Endothelial cell of umbilical vein (primary cell): Measurements from ENCODE around the gene TPTE2. TPM values are rescaled to one million over a fixed set of nuclear protein-coding genes. Genes with fewer than 3 reads are reported as not detected.

ENCODE experiments used
- BruUV-seq: library from RNA; stranded (reverse); fragments of 400-500 nt; replicated peaks from 2 replicates; lab custom pipeline; 2021; lab: Mats Ljungman, UMichigan
- CTCF ChIA-PET: fragments of 300-600, 350-600 bp; sonication (Branson Sonifier 250); formaldehyde crosslinking; loops from one replicate; lab custom pipeline; 2021; ENCODE audit warnings: antibody characterized with exemption, inconsistent platforms; lab: Charles Lee
- POLR2A ChIA-PET: fragments of 300-600, 350-600 bp; sonication (Branson Sonifier 250); formaldehyde crosslinking; loops from one replicate; lab custom pipeline; 2021; ENCODE audit warnings: antibody characterized with exemption, inconsistent platforms; lab: Charles Lee
- DNase-seq: peaks from one replicate; pipeline ENCODE4 v3.0.0-alpha.2; 2011; ENCODE audit warnings: low read depth, low spot score
- FAIRE-seq: peaks from 2 replicates; lab custom pipeline; 2011; peaks lifted over from hg19 to GRCh38; lab: Jason Lieb, UNC
- H2AFZ ChIP-seq: 2 replicates; pipeline ENCODE4 v1.6.0; 2012; ENCODE audit warnings: low read depth, low read length, control low read depth, inconsistent platforms
- H3K27ac ChIP-seq: 2 replicates; pipeline ENCODE4 v1.5.1; 2011; ENCODE audit warnings: low read depth, mild to moderate bottlenecking, control low read depth, low read length, moderate library complexity; ENCODE audit not compliant: insufficient read depth
- H3K27me3 ChIP-seq, 2 experiments: 2 replicates each; pipeline versions ENCODE4 v1.6.0 to v1.6.1; 2011; ENCODE audit warnings: low read length in 2 of 2, mixed read lengths in 1 of 2; ENCODE audit not compliant: control insufficient read depth in 2 of 2, insufficient read depth in 2 of 2
- H3K36me3 ChIP-seq, 2 experiments: 2 replicates in 1 of 2; 3 replicates in 1 of 2; pipeline ENCODE4 v1.5.1; 2011; ENCODE audit warnings: low read length in 2 of 2, mild to moderate bottlenecking in 1 of 2, moderate library complexity in 1 of 2; ENCODE audit not compliant: control insufficient read depth in 2 of 2, insufficient read depth in 2 of 2; ENCODE audit errors: extremely low read depth in 1 of 2
- H3K4me1 ChIP-seq: 3 replicates; pipeline ENCODE4 v1.5.1; 2011; ENCODE audit warnings: mild to moderate bottlenecking, low read length; ENCODE audit not compliant: control insufficient read depth, insufficient read depth; ENCODE audit errors: extremely low read depth
- H3K4me2 ChIP-seq: 2 replicates; pipeline ENCODE4 v1.6.1; 2011; ENCODE audit warnings: low read length, control low read depth, mixed read lengths; ENCODE audit not compliant: insufficient read depth
- H3K4me3 ChIP-seq, 3 experiments: fragments of 200-600 bp in 1 of 3; sonication (generic), shearing (Covaris generic) in 1 of 3; replicated peaks in 1 of 3; 2 replicates each; pipeline ENCODE4 v1.5.1; 2011 to 2016; ENCODE audit warnings: control low read depth in 3 of 3, low read length in 3 of 3, mild to moderate bottlenecking in 2 of 3, inconsistent platforms in 1 of 3, low read depth in 1 of 3, moderate library complexity in 1 of 3; ENCODE audit not compliant: insufficient read depth in 1 of 3
- H3K79me2 ChIP-seq: 2 replicates; pipeline ENCODE4 v1.6.0; 2012; ENCODE audit warnings: low read length, inconsistent platforms; ENCODE audit not compliant: control insufficient read depth, insufficient read depth
- H3K9ac ChIP-seq: replicated peaks from 2 replicates; pipeline ENCODE3; 2011; ENCODE audit warnings: low read length, control low read depth; ENCODE audit not compliant: insufficient read depth; ENCODE audit errors: extremely low read depth
- H3K9me1 ChIP-seq: replicated peaks from 3 replicates; pipeline ENCODE4 v1.6.0; 2011; ENCODE audit warnings: mild to moderate bottlenecking, low read length; ENCODE audit not compliant: control insufficient read depth, insufficient read depth; ENCODE audit errors: extremely low read depth
- H3K9me3 ChIP-seq: replicated peaks from 2 replicates; pipeline ENCODE4 v1.5.1; 2012; ENCODE audit warnings: low read length, inconsistent platforms; ENCODE audit not compliant: control insufficient read depth, insufficient read depth
- H4K20me1 ChIP-seq: replicated peaks from 2 replicates; pipeline ENCODE3; 2011; ENCODE audit warnings: mild to moderate bottlenecking, low read length; ENCODE audit not compliant: control insufficient read depth, insufficient read depth; ENCODE audit errors: extremely low read depth
- FOS ChIP-seq: IDR thresholded peaks from 2 replicates; pipeline ENCODE4 v1.6.1; 2011; ENCODE audit warnings: mild to moderate bottlenecking, low read length, moderate library complexity, borderline replicate concordance; ENCODE audit not compliant: insufficient read depth
- MAX ChIP-seq: IDR thresholded peaks from 2 replicates; pipeline ENCODE4 v1.6.1; 2011; ENCODE audit not compliant: insufficient read depth, insufficient read length
- POLR2A ChIP-seq: IDR thresholded peaks from 2 replicates; pipeline ENCODE4 v1.6.1; 2012; ENCODE audit warnings: low read depth, mild to moderate bottlenecking, control low read depth, low read length
- dilution Hi-C: fragments of 300-500 bp; cut with MboI; formaldehyde crosslinking; loops from one replicate; pipeline ENCODE4 v1.15.0; 2019; ENCODE audit warnings: low sequenced_read_pairs; ENCODE audit not compliant: extremely low pct_ligation_motif_present
- intact Hi-C: fragments of 100-400 bp; cut with micrococcal nuclease; formaldehyde crosslinking; loops from one replicate; pipeline ENCODE4 v1.10.0; 2022
- polyA plus RNA-seq, 4 experiments: library from polyadenylated mRNA; depleted of rRNA in 3 of 4; stranded (reverse) in 3 of 4; unstranded in 1 of 4; fragments of >200 nt; gene quantifications; 2 replicates each; pipeline versions ENCODE4 v1.2.1 to v1.2.3, GENCODE V29; 2011 to 2012; ENCODE audit warnings: missing spikeins in 1 of 4
- total RNA-seq: library from RNA; stranded (reverse); gene quantifications from 2 replicates; pipeline ENCODE4 v1.2.3, GENCODE V29; 2021
- TF ChIP-seq, protein P1 (sequence below), 2 donors: IDR thresholded peaks; 1 replicate in 1 of 2; 2 replicates in 1 of 2; pipeline ENCODE4 v1.5.1; 2011; ENCODE audit warnings: low read length in 2 of 2, mild to moderate bottlenecking in 2 of 2, moderate library complexity in 2 of 2, control low read depth in 1 of 2, inconsistent platforms in 1 of 2, low read depth in 1 of 2; ENCODE audit not compliant: insufficient read depth in 1 of 2; ENCODE audit errors: extremely low read depth in 1 of 2

The TPTE2 gene
- total and polyA plus RNA-seq, 2 donors (not counting 3 experiments of a cell fraction or from before 2014, with no cell fraction given), result not detected

DNA sequence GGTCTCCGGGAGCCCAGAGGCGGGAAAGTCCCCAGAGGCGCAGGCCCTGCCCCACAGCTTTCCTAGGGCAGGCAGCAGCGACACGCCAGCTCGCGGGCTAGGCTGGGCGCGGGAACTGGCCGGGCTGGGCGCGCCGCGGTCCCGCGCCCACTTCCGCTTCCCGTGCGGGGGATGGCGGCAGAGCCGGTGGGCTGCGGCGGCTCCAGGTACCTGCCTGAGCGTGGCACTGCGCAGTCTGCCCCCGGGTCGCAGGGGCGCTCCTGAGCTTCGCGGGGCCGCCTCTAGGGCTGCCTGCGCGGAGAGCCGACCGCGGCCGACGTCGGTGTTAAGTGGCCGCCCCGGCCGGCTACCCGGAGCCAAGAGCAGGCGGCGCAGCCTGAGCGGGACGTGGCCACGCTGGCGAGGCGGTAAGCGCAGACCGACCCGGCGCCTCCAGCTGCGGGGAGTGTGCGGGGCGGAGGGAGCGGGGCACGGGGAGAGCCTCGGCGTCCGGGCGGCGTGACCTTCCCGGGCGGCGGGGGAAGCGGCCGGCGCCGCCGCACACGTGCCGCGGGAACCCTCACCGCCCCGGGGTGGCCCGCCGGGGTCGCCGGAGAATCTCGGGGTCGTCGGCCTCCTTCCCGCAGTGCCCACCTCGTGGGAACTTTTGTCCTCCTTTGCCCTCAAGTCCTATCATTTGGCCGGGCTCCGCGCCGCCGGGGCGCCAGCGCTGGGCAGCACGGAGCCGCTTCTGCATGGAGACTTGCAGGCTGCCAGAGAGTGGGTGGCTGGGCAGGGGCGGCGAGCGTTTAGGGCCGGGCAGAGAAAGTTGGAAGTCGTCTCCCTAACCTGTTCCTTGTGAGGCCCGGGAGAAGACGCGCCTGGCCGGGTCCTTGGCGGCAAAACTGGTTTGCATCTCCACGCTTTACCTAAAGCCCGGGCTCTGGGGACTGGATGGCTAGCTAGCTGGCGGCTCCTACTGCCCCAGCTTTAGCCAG, 40.7 kb upstream of the TPTE2 start:
- no peak for FAIRE-seq
- Histone ChIP-seq H3K27ac (peak overlapping the region; percentile 29), H3K4me3 (peak overlapping the region; percentile 46 to 68 (median 63)), H3K4me2 (peak overlapping the region; percentile 85), H3K36me3 (no peaks in the 10 kb centered on the region), H3K79me2 (peaks cover 2% of the 10 kb centered on the region), H3K4me1 (peaks cover 10% of the 10 kb centered on the region), H4K20me1 (no peaks in the 10 kb centered on the region), H3K9me3 (no peaks in the 10 kb centered on the region), H2AFZ (peak overlapping the region; percentile 96), H3K9me1 (no peaks in the 10 kb centered on the region), H3K27me3 (no peaks in the 10 kb centered on the region), H3K9ac (peak overlapping the region; percentile 47)
- peak; percentile 52 for DNase-seq
- no TSS peak for BruUV-seq
- intact Hi-C loops, result loop anchor here (1.0 kb wide), 1 partner anchor 32 kb away; no protein-coding TSS in a partner anchor
- ChIA-PET CTCF (interaction anchor here (0.8 to 2.3 kb wide), 6 partner anchors 9 to 216 kb away, joined by 3 to 11 read pairs (median 6); no protein-coding TSS in a partner anchor), POLR2A (no interaction called here)
- dilution Hi-C loops, result no loop called here
- TF ChIP-seq, protein P1, sequence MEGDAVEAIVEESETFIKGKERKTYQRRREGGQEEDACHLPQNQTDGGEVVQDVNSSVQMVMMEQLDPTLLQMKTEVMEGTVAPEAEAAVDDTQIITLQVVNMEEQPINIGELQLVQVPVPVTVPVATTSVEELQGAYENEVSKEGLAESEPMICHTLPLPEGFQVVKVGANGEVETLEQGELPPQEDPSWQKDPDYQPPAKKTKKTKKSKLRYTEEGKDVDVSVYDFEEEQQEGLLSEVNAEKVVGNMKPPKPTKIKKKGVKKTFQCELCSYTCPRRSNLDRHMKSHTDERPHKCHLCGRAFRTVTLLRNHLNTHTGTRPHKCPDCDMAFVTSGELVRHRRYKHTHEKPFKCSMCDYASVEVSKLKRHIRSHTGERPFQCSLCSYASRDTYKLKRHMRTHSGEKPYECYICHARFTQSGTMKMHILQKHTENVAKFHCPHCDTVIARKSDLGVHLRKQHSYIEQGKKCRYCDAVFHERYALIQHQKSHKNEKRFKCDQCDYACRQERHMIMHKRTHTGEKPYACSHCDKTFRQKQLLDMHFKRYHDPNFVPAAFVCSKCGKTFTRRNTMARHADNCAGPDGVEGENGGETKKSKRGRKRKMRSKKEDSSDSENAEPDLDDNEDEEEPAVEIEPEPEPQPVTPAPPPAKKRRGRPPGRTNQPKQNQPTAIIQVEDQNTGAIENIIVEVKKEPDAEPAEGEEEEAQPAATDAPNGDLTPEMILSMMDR (IDR thresholded peaks at IDR 0.05; ENCODE audit: extremely low read depth in 1 of 2, insufficient read depth in 1 of 2, low read depth in 1 of 2, low read length in 2 of 2), result peak in 1 of 2 donors; percentile 39
- TF ChIP-seq POLR2A, result no peak

DNA sequence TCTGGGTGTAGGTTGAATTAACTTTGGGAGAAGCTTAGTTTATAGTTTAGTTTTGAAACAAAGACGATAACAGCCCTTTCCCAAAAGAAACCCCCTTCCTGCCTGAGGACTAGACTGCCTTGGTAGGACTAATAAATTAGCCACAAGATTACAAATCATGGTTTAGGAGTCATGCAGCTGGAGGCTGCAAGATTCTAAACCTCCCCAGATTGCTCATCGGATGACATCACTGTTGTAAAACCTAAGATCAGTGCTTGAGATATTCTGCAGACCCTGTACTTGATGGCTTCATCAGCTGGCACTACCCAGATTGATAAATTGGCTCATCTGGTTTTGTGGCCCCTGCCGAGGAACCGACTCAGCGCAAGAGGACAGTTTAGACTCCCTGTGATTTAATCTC, 36.2 kb upstream of the TPTE2 start:
- H3K36me3 ChIP-seq, result no peaks in the 10 kb centered on the region
- no peak overlapping the region for H3K27ac ChIP-seq
- DNase-seq (no peak), FAIRE-seq (no peak)
- H3K9me3 ChIP-seq, result no peaks in the 10 kb centered on the region
- TF ChIP-seq FOS, result no peak
- no peak for TF ChIP-seq MAX
- TF ChIP-seq, protein P1 (IDR thresholded peaks at IDR 0.05; ENCODE audit: extremely low read depth in 1 of 2, insufficient read depth in 1 of 2, low read depth in 1 of 2, low read length in 2 of 2), result no peak
- H3K79me2 ChIP-seq, result no peaks in the 10 kb centered on the region
- H3K4me2 ChIP-seq, result no peak overlapping the region
- no peak overlapping the region for H3K9ac ChIP-seq
- no peaks in the 10 kb centered on the region for H3K9me1 ChIP-seq
- ChIA-PET CTCF (interaction anchor here (0.8 to 1.7 kb wide), 2 partner anchors 10 to 22 kb away, joined by 3 to 4 read pairs; no protein-coding TSS in a partner anchor), POLR2A (no interaction called here)
- BruUV-seq, result no TSS peak
- no peaks in the 10 kb centered on the region for H3K27me3 ChIP-seq
- peaks cover 5% of the 10 kb centered on the region for H3K4me1 ChIP-seq
- H4K20me1 ChIP-seq, result no peaks in the 10 kb centered on the region
- dilution Hi-C loops (no loop called here), intact Hi-C loops (no loop called here)
- H2AFZ ChIP-seq, result no peak overlapping the region
- no peak overlapping the region for H3K4me3 ChIP-seq
